Measurements from ENCODE around the gene CHKA.

The CHKA gene

GRCh38 chr11:68121067-68121899 is at the start of gene CHKA:
CHKA (minus strand) TSS chr11:68121388; CDS start chr11:68121177, 211 bp downstream.
- no peak for TF ChIP-seq CTCF (IDR thresholded peaks at IDR 0.05)

GRCh38 chr11:68169442-68169841 is 48.3 kb upstream of the CHKA start:
- no peak for TF ChIP-seq CTCF (IDR thresholded peaks at IDR 0.05)

GRCh38 chr11:68168694-68169093 is 47.5 kb upstream of the CHKA start:
- TF ChIP-seq CTCF (IDR thresholded peaks at IDR 0.05) = no peak

GRCh38 chr11:68167474-68167873 is 46.3 kb upstream of the CHKA start:
- no peak for TF ChIP-seq CTCF (IDR thresholded peaks at IDR 0.05)

GRCh38 chr11:68166969-68167368 is 45.8 kb upstream of the CHKA start:
- no peak for TF ChIP-seq CTCF (IDR thresholded peaks at IDR 0.05)

GRCh38 chr11:68165601-68166000 is 44.4 kb upstream of the CHKA start:
- TF ChIP-seq CTCF (IDR thresholded peaks at IDR 0.05) = no peak

GRCh38 chr11:68164437-68164836 is 43.2 kb upstream of the CHKA start:
- TF ChIP-seq CTCF (IDR thresholded peaks at IDR 0.05) = no peak
